Fibroblast of lung (primary cell): Measurements from ENCODE around the gene USH2A.

Experiments
- CTCF ChIP-seq, 2 donors: IDR thresholded peaks in 1 of 2; conservative IDR thresholded peaks in 1 of 2; 1 replicate in 1 of 2; 2 replicates in 1 of 2; pipeline ENCODE4 v1.5.1; 2011 to 2012; ENCODE audit warnings: low read length in 2 of 2, control low read depth in 1 of 2, inconsistent platforms in 1 of 2, low read depth in 1 of 2, mild to moderate bottlenecking in 1 of 2
- EZH2 ChIP-seq: IDR thresholded peaks from 2 replicates; pipeline ENCODE4 v1.5.1; 2012; ENCODE audit warnings: low read length, control low read depth, mild to moderate bottlenecking; ENCODE audit errors: missing control alignments

DNA sequence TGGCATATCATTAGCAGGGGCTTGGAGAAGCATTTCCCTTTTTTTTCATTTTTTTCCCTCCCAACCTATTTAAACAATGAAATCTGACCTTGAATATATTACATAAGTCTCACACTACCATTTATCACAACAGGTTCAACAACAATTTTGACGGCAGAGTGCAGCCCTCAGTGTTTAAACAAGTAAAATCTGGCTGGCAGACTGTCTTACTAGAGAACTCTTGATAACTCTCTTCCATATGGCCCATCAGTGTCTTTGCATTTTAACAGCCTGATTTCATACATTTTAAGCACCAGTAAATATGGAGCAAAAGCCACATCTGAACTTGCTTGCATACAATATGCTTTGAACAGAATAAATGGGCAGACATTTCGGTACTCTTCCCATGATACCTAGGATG is 643.1 kb downstream of the USH2A start:
- TF ChIP-seq CTCF (conservative IDR thresholded peaks at IDR 0.05 in 1 of 2, IDR thresholded peaks at IDR 0.05 in 1 of 2; ENCODE audit: low read depth in 1 of 2, low read length in 2 of 2) (no peak), EZH2 (no peak)
